M059J (cell line): ENCODE measurements around the gene FREY1. TPM values are rescaled to one million over a fixed set of nuclear protein-coding genes. Genes with fewer than 3 reads are reported as not detected.

Source experiments
- DNase-seq: peaks from one replicate; pipeline ENCODE4 v3.0.0-alpha.2; 2012; ENCODE audit warnings: low read depth
- total RNA-seq: library from RNA; depleted of rRNA; stranded (reverse); fragments of >200 nt; shearing (Covaris generic); gene quantifications from 2 replicates; pipeline ENCODE4 v1.2.3, GENCODE V29; 2014

Gene FREY1
- total RNA-seq, 1 experiment from 2014 or later: 0.96 TPM

DNA sequence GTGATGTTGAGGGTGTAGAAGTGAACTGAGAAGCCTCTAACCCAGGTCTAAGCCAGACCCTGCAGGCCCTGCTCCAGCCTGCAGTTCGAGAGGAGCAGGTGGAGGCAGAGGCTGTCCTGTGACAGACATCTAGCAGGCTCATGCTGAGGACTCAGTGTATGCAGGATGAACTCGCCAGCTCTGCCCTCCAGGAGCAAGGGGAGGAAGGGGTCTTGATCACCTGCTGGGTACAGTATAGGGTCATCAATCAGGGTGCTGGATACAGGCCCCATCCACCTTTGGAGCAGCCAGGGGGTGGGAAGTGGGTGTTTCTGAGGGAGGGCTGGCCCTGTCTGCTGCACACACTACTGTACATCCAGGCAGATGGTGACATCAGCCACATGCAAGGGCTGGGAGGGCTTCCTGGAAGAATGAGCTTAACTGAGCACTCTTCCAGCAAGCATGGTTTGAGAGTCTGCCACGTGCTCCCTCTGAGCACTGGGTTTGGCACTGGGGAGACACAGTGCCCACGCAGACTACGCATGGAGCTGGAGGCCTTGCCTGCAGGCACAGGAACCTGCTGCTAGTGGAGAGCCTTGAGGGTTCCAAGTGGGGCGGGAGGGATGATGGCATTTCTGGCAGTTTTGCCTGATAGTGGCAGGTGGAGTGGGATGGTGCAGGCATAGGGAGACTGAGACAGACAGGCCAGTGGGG, 12.4 kb downstream of the FREY1 start:
- no peak for DNase-seq

DNA sequence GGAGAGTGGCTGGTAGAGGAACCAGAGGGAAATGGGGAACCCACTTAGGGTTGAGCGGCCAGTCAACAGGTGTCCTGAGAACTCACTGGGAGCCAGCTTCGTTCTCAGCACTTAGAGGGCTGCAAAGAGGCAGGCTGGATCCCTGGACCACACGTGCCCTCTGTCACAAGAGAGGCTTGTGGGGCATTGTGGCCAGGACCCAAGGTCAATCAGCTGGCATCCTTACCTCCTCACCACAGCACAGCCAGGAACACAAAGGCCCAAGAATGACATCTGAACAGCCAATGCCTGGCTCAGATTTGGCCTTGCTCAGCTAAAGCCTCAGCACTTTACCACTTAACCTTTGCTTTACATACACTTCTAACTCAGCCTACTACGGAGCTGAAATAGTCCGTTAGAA, 14.2 kb downstream of the FREY1 start:
- no peak for DNase-seq

DNA sequence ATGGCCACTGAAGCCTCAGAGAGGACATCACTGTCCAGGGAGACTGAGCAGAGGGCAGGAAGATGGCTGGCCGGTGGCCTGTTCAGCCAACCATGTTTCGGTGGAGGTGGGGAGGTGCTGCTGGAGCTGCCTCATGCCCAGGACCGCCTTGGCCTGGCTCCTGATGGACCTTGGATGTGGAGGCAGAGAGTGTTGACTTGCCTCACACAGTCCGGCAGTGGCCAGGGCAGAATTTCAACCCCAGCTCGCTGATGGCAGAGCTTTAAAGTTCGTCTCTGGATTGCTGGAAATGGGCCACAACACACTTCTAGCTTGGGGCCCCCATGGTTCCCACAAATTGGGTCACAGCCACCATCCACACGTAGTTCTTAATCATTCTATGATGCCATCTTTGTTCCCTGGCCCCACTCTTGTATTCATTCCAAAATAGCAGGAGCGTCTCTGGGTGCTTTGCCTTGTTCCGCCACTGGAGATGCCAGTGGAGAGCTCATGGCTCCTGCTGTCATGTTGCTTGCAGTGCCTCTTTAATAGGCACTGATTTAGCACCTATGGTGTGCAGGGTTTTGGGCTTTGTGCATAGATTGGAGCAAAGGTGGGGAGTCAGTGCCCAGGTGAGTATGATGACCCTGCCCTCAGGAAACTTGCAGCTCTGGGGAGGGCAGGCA, 16.1 kb downstream of the FREY1 start:
- DNase-seq: no peak

- no peak for DNase-seq
Measured at GRCh38 chr11:45889966-45890365, 17.1 kb downstream of the FREY1 start.

GRCh38 chr11:45889555-45889954, 17.5 kb downstream of the FREY1 start:
- DNase-seq: no peak

DNA sequence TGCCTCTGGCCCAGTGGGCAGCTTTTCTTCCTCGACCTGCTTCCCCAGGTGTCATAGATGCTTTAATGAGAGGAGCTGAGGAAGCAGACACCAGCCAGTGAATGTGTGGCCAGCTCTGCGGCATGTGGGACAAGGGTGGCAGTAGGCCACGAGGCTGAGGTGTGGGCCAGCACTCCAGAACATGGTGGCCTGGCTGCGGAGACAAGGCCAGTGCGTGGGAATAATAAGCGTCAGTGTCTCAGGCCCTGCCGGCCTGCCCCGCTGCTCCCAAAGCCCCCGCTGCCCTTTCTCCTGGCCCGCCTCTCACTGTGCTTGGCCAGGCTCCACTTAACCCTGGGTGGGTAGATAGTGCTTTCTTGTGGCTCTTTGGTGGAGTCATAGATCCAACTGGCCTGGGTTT, 19.5 kb downstream of the FREY1 start:
- no peak for DNase-seq

DNA sequence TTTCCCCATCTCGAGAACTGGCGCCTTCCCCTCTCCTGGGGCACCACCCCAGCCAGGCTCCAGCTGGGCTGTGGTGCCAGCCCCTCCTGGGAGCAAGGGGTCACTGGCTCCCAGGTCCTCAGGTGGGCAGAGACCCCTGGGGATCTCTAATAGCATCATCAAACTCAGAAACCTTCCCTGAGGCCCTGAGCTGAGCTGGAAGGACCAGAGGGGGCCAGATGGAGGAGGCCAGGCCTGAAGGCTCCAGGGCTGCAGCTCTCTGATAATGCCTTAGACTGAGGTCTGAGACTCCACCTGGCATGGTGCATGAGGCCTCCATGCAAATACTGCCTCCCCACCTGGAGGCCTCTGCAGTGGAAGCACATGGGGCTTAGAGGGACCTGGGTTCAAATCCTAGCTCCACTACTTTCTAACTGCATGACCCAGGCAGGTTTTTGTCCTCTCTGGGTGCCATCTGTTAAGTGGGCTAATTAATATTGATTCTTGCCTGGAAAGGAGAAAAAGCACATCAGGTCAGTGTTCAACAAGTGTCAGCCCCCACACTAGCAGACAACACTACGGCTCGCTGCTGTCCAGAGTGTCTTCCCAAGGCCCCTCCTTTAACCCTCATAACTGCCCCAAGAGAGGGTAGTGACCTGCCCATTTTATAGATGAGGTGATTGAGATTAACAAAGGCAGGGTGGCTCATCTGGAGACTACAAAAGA, 20.1 kb downstream of the FREY1 start:
- DNase-seq: no peak

DNA sequence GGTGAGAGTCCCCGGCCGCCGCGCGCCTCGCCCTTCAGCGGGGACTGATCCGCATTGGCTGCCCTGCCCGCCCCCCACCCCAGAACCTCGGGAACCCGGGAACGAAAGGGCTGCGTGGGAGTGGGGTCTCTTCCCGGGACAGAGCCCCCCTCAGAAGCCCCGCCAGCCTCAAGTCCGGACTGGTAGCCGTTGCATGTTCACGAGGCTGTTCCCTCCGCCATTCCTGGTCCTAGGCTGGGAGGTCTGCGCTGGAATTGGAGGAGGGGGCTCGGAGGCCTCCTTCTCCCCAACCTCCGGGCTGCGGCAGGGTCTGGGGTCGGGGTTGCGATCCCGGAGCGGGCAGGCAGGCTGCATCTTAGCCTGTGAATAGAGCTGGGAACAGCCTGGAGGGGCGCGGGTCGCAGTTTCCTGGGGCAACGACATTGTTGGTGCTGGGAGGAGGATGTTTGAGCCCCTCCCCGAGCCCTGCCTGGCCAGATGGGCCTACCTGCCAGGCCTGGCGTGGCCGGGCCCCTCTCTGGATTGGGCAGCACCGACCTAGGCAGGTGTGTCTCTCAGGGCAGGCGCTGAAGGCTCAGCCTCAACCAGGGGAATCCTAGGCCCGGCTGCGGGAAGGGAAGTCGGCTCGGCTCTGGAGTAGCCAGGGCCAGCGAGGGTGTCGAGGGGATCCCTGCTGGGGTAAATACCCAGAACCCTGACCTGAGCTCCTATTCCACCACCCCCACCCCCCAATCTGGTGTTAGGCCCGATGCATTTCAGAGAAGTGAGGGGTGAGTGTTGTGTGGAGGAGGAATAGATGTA, 20.9 kb downstream of the FREY1 start:
- no peak for DNase-seq

DNA sequence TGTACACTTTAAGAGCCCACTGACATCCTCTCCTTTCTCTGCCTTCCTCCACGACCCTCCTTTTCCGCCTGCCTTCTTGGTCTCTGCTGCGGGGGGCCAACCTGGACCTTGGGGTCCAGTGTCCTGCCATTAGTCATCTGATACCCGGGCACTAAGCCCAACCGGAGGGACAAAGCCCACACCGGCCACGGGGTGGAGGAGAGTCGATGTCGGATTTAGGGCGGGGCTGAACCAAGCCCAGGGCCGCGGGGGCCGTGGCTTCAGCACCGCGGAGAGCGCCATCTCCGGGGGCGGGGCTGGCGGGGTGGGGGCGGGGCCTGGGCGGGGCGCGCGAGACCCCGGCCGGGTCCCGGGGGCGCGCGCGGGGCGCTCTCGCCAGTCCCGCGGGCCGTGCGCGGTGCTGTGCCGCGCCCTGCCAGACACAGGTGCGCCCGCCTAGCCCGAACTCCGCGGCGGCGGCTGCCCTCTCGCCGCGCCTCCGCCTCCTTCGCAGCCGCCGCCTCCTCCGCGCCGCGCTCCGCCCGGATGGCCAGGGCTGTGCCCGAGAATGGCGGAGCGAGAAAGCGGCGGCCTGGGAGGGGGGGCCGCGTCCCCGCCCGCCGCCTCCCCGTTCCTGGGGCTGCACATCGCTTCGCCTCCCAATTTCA, 21.7 kb downstream of the FREY1 start, which contains the start of gene MAPK8IP1:
MAPK8IP1 (plus strand) TSS at position 378 of the 647 bp plus-strand sequence; CDS start at position 548, 170 bp downstream.
- DNase-seq: peak; percentile 31

- no peak for DNase-seq
Measured at GRCh38 chr11:45884596-45885185, 22.4 kb downstream of the FREY1 start.

DNA sequence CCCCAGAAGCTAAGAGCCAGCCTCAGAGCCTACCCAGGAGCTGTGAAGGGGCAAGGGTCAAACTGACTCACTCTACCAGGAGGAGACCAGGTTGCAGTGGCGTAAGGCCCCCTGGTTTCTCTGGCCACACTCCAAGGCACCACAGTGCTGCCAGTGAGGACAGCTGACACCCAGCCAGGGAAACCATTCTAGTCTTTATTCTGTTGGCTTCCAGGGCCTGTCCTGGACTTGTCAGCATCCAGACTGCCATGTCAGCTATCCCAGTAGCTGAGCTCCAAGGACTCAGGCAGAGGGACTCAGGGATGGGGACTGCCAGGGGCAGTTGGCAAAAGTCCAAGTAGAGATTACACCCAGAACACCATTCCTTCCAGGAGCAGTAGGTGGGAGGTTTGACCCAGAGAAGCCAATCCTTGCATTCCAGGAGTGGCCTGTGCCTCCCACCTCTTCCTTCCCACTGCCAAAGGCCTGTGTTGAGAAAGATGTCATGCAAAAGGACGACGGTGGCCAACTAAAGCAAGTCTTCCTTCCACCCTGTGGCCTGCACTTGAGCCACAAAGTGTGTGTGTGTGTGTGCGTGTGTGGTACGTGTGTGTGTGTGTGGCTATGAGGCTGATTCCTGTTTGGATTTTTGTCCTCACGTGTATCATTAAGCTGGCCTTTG, 25.2 kb downstream of the FREY1 start:
- DNase-seq: peak; percentile 61

DNA sequence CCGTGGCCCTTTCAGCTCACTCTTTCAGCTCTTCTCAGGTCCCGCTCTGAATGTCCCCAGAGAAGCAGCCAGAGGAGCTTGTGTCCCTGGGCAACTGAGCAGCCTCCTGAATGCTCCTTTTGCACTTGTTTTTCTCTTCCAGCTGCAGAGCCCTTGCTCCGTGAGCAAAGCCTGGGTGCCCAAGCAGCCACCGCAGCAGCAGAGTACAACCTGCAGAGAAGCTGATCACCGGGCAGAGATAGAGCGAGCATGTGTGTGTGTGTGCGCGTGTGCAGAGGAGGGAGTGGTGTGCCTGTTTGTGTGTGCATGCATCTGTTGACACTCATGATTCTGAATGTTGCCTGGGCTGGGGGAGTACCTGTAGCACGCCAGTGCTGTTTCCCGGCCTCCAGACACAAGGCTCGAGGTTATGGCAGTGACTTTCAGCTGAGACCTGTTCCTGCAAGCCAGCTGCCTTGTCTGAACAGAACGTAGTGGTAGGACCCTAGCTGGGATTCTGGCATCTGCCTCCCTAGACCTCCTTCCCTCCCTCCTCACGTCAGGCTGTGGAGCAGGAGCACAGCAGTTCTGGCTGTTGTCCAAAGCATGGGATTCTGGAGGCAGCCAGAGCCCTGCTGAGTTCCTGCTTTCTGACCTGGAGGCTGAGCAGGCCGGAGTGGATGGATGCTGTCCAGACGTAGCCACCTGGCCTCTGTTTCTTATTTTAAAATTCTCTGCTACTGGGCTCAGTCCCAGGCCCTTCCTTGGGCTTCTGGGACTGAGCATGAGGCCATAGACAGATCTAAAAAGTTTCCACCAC, 26.1 kb downstream of the FREY1 start:
- no peak for DNase-seq

- peak; percentile 81 for DNase-seq
Measured at GRCh38 chr11:45879803-45880686, 27.0 kb downstream of the FREY1 start.

DNA sequence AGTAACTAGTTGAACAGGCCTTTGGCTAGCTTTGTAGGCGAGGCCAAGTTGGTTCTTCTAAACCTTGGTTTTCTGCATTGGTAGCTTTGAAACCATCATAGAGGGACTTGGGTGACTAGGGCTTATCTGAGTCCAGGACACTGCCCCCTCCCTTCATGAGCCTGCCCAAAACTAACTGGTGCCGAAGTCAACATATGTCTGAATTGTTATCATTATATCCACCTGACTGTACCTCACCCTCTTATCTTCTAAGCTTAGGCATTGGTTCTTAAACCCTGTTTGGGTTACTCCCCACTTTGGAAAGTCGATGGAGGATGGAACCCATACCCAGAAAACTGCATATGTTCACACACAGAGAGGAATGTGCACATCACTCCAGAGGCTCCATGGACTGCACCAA, 29.2 kb downstream of the FREY1 start:
- no peak for DNase-seq

GRCh38 chr11:45877221-45877620, 29.9 kb downstream of the FREY1 start:
- DNase-seq: no peak

DNA sequence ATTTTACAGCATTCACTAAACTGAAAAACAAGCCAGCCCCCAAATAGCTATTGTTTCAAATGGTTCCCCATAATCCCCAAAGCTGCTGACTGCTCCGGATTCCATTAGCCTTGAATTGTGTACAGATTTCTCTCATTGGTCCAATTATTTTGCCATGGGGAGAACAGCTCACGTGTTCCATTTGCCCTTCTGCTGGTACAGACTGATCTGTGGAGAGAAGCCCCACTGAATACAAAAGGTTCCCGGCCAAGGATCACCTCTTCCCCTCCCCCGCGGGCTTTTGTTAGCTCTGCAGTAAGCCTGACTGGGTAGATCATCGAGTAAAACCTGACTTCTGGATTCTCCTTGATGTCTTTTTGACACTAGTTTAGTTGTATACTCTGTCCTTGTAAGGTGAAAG, 30.7 kb downstream of the FREY1 start:
- no peak for DNase-seq

GRCh38 chr11:45872651-45873356, 34.3 kb downstream of the FREY1 start:
- peak; percentile 82 for DNase-seq

- no peak for DNase-seq
Measured at GRCh38 chr11:45871638-45872037, 35.4 kb downstream of the FREY1 start.
